ENCODE data around the gene EFHC1. TPM values are rescaled to one million over a fixed set of nuclear protein-coding genes. Genes with fewer than 3 reads are reported as not detected.
"Not testable (repeated sequence)": the region's sequence is repeated elsewhere in the genome, so short reads cannot be mapped to it uniquely, and the experiment has no call there.

EFHC1 gene
- total RNA-seq, 1 donor from 2014 or later: 25.6 TPM

GRCh38 chr6:52457096-52457495, 37.0 kb downstream of the EFHC1 start:
- no peaks in the 10 kb centered on the region for H3K9me3 ChIP-seq (ENCODE audit: insufficient read depth, low read depth, low read length)
- no peak overlapping the region for H3K27ac ChIP-seq (ENCODE audit: low read depth, low read length)
- no peaks in the 10 kb centered on the region for H3K9me3 Mint-ChIP-seq (ENCODE audit: unreplicated experiment)
- peaks cover 3% of the 10 kb centered on the region for H3K4me1 Mint-ChIP-seq (ENCODE audit: low read depth, unreplicated experiment)
- no peaks in the 10 kb centered on the region for H3K27me3 ChIP-seq (ENCODE audit: insufficient read depth, low read length)
- H4K20me1 ChIP-seq (ENCODE audit: insufficient read depth, low read length): no peaks in the 10 kb centered on the region
- H3K79me2 ChIP-seq (ENCODE audit: insufficient read depth, low read length): no peaks in the 10 kb centered on the region
- peaks cover 10% of the 10 kb centered on the region for H3K4me1 ChIP-seq (ENCODE audit: insufficient read depth, low read length)
- H3K36me3 Mint-ChIP-seq (ENCODE audit: low read depth, unreplicated experiment): no peaks in the 10 kb centered on the region
- DNase-seq (ENCODE audit: low read depth): no peak
- no peaks in the 10 kb centered on the region for H3K27me3 Mint-ChIP-seq (ENCODE audit: low read depth, unreplicated experiment)
- no peak for FAIRE-seq
- H3K4me2 ChIP-seq (ENCODE audit: low read length): no peak overlapping the region
- no peak overlapping the region for H2AFZ ChIP-seq (ENCODE audit: low read depth, low read length)
- no peak overlapping the region for H3K27ac Mint-ChIP-seq (ENCODE audit: unreplicated experiment)
- H3K9ac ChIP-seq (ENCODE audit: low read length): no peak overlapping the region
- no peaks in the 10 kb centered on the region for H3K36me3 ChIP-seq (ENCODE audit: insufficient read depth, low read length)
- TF ChIP-seq EZH2 (IDR thresholded peaks at IDR 0.05; ENCODE audit: insufficient read depth, low read length): no peak
- TF ChIP-seq, protein P1, sequence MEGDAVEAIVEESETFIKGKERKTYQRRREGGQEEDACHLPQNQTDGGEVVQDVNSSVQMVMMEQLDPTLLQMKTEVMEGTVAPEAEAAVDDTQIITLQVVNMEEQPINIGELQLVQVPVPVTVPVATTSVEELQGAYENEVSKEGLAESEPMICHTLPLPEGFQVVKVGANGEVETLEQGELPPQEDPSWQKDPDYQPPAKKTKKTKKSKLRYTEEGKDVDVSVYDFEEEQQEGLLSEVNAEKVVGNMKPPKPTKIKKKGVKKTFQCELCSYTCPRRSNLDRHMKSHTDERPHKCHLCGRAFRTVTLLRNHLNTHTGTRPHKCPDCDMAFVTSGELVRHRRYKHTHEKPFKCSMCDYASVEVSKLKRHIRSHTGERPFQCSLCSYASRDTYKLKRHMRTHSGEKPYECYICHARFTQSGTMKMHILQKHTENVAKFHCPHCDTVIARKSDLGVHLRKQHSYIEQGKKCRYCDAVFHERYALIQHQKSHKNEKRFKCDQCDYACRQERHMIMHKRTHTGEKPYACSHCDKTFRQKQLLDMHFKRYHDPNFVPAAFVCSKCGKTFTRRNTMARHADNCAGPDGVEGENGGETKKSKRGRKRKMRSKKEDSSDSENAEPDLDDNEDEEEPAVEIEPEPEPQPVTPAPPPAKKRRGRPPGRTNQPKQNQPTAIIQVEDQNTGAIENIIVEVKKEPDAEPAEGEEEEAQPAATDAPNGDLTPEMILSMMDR (IDR thresholded peaks at IDR 0.05; ENCODE audit: insufficient read depth, low read depth, low read length): no peak
- H3K4me3 Mint-ChIP-seq (ENCODE audit: unreplicated experiment): no peak overlapping the region
- H3K4me3 ChIP-seq (ENCODE audit: insufficient read depth, low read depth, low read length): no peak overlapping the region

DNA sequence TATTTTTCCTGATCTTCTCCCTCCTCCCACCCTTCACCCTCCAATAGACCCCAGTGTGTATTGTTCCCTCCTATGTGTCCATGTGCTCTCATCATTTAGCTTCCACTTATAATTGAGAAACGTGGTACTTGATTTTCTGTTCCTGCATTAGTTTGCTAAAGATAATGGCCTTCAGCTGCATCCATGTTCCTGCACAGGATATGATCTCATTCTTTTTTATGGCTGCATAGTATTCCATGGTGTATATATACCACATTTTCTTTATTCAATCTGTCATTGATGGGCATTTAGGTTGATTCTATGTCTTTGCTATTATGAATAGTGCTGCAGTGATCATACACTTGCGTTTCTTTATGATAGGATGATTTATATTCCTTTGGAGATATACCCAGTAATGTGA, 41.1 kb downstream of the EFHC1 start:
- H3K79me2 ChIP-seq (ENCODE audit: insufficient read depth, low read length); FAIRE-seq; H3K36me3 Mint-ChIP-seq (ENCODE audit: low read depth, unreplicated experiment); H4K20me1 ChIP-seq (ENCODE audit: insufficient read depth, low read length); H3K27ac ChIP-seq (ENCODE audit: low read depth, low read length); DNase-seq (ENCODE audit: low read depth); H3K4me1 ChIP-seq (ENCODE audit: insufficient read depth, low read length); H3K9me3 ChIP-seq (ENCODE audit: insufficient read depth, low read depth, low read length); H3K4me1 Mint-ChIP-seq (ENCODE audit: low read depth, unreplicated experiment); H3K9me3 Mint-ChIP-seq (ENCODE audit: unreplicated experiment); H2AFZ ChIP-seq (ENCODE audit: low read depth, low read length); H3K27ac Mint-ChIP-seq (ENCODE audit: unreplicated experiment); H3K4me2 ChIP-seq (ENCODE audit: low read length); H3K4me3 Mint-ChIP-seq (ENCODE audit: unreplicated experiment); H3K27me3 ChIP-seq (ENCODE audit: insufficient read depth, low read length); H3K36me3 ChIP-seq (ENCODE audit: insufficient read depth, low read length); H3K9ac ChIP-seq (ENCODE audit: low read length); H3K27me3 Mint-ChIP-seq (ENCODE audit: low read depth, unreplicated experiment); H3K4me3 ChIP-seq (ENCODE audit: insufficient read depth, low read depth, low read length): not testable (repeated sequence)

- peaks cover 3% of the 10 kb centered on the region for H3K36me3 Mint-ChIP-seq (ENCODE audit: low read depth, unreplicated experiment)
- H3K4me3 ChIP-seq (ENCODE audit: insufficient read depth, low read depth, low read length): no peak overlapping the region
- no peak for TF ChIP-seq EZH2 (IDR thresholded peaks at IDR 0.05; ENCODE audit: insufficient read depth, low read length)
- TF ChIP-seq, protein P1 (IDR thresholded peaks at IDR 0.05; ENCODE audit: insufficient read depth, low read depth, low read length): no peak
- no peaks in the 10 kb centered on the region for H3K79me2 ChIP-seq (ENCODE audit: insufficient read depth, low read length)
- DNase-seq (ENCODE audit: low read depth): no peak
- H3K27me3 Mint-ChIP-seq (ENCODE audit: low read depth, unreplicated experiment): no peaks in the 10 kb centered on the region
- H3K9me3 ChIP-seq (ENCODE audit: insufficient read depth, low read depth, low read length): no peaks in the 10 kb centered on the region
- no peaks in the 10 kb centered on the region for H3K4me1 Mint-ChIP-seq (ENCODE audit: low read depth, unreplicated experiment)
- no peak overlapping the region for H3K27ac Mint-ChIP-seq (ENCODE audit: unreplicated experiment)
- no peaks in the 10 kb centered on the region for H3K36me3 ChIP-seq (ENCODE audit: insufficient read depth, low read length)
- FAIRE-seq: peak; percentile 37
- no peak overlapping the region for H3K4me2 ChIP-seq (ENCODE audit: low read length)
- no peaks in the 10 kb centered on the region for H3K4me1 ChIP-seq (ENCODE audit: insufficient read depth, low read length)
- H3K27me3 ChIP-seq (ENCODE audit: insufficient read depth, low read length): no peaks in the 10 kb centered on the region
- no peaks in the 10 kb centered on the region for H4K20me1 ChIP-seq (ENCODE audit: insufficient read depth, low read length)
- no peak overlapping the region for H3K27ac ChIP-seq (ENCODE audit: low read depth, low read length)
- no peak overlapping the region for H3K9ac ChIP-seq (ENCODE audit: low read length)
- H2AFZ ChIP-seq (ENCODE audit: low read depth, low read length): no peak overlapping the region
- H3K9me3 Mint-ChIP-seq (ENCODE audit: unreplicated experiment): no peaks in the 10 kb centered on the region
- H3K4me3 Mint-ChIP-seq (ENCODE audit: unreplicated experiment): no peak overlapping the region
Measured at GRCh38 chr6:52474173-52474572, 54.0 kb downstream of the EFHC1 start.

Measured in astrocyte (in vitro differentiated cells and primary cell).